NCI-H345 treated with DMSO at 0.1 percent for 48 hours (cell line): Measurements from ENCODE around the gene SORCS2.

Experiments used
- DNase-seq: peaks from one replicate; lab custom pipeline; 2025; ENCODE audit not compliant: unreplicated experiment; lab: John Stamatoyannopoulos, UW

The SORCS2 gene

DNA sequence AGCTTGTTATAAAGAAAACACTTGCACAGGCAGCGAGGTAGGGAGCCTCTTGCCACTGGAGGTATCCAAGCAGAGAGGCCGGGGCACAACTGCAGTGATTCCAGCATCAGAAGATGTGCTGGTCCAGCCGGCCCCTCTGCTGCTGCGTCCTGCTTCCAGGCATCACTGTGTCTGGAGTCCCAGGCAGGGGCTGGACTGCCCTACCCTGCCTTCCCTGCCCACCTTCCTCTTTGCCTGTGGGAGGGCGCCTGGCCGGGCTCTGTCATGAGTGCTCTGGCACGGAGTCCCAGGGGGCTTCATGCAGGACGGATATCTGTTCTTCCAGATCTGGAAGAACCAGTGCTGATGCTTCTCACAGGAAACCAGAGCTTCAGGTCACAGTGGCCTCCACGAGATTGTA, 430.0 kb downstream of the SORCS2 start:
- DNase-seq = no peak

DNA sequence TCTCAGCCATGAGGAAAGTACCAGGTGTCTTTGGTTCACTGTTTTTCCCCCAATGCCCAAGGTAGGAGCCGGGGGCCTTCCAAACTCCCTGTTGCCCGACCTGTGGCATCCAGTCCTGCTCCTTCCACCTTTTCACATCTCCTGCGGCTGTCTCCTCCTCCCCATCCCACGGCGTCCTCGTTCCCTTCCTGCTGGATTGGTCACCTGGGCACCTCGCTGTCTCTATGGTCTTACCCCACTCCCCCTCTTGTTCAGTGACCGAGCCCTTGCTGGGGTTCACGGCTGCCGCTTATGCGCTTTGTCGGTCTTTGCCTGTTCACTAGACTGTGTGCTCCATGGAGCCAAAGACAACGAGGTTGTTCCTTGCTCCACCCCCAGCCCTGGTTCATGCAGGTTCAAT, 431.1 kb downstream of the SORCS2 start:
- DNase-seq = no peak

DNA sequence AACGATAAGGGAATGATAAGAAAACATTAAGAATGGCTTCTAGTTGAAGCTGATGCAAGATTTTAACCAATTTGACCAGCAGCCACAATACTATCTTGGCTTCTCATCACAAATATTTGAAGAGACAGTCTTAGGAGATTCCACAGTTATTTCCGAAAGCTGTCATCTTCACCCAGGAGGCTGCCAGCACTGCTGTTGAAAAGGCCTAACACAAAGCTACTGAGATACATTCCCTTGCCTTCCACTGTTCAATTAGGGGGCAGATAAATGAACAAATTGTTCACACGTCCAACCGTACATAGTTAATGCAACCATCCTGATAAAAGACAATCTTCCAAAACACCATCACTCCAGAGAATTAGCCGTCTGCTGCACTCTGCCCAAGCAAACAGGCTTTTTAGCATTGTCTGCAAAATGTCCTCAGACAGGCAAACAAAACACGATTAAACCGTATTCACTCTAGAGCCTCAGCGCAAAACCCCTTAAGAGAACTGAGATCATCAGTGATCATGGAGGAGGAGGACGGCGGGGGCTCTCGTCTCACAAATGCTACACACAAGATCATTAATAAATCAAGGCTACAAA, 432.1 kb downstream of the SORCS2 start:
- DNase-seq = no peak

DNA sequence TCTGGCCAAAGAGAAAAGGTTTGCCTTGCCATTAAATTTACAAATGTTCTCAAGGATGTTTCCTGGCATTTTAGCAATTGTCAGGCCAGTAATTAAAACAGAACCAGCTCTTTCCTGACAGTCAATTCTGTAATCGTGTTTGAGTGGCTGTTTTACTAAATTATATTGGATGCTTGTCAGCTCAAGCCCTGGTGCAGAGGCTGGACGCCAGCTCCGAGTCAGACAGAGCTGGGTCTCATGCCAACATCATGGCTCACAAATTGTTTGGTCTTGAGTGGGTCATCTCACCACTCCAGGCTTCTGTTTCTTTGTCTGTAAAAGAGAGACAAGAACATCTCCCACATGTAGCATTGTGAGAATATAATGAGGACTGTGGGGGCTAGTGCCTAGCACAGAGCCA, 432.7 kb downstream of the SORCS2 start:
- DNase-seq = no peak

DNA sequence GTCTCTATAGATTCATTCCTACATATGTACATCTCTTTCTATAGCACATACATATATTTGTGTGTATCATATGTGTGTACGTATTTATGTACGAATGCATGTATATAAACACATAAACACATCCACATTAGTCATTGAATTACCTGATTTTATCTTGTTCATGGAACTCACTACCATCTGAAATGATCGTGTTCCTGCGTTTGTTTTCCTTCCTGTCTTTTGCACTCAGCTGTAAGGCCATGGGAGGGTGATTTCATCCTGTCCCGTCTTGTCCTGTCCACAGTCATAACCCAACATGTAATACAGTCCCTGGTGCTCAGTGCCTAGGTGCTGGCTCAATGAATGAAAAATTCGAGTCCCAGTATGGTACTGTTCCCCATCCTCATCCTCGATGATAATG, 434.2 kb downstream of the SORCS2 start:
- no peak for DNase-seq

DNA sequence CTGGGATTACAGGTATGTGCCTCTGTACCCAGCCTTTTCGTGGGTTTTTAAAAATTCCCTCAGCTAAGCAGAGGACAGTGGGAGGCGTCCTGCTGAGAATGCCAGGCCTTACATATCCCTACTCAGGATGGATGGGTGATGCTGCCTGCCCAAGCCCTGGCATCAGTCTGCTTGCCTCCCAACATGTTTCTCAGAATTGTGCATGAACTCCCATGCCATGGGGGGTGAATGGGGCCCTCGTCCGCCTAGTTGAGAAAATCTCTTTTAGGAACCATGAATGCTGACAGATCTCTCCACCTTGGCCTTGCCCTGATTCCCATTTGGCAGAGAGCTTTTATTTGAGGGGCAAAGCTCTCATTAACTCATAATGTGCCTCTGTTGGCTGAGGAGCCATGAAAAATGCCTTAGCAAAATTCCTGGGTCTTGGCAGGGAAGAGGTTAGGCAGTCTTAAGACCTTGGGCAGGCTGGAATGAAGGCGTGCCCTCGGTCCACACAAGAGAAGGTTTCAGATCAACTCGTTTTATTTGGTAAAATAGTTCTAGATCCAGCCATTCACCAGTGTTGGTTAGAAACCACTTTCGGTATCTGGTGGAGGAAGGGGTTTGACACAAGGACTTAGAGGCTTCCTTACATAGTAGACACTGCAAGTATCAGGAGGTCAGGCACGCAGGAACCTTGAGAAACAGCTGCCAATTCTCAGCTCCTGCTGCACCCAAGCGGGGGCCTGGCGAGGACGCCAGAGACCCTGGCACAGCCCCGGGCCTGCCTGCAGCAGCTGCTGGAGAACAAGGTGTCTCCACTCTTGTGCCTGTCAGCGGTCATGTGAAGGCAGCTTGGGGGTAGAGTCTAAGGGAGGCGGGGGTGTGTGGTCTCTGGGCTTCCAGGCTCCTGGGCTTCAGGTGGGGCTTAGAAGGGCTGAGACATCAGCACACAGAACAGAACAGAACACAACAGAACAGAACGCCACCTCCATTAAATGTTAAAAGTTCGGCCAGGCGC, 435.2 kb downstream of the SORCS2 start:
- no peak for DNase-seq

DNA sequence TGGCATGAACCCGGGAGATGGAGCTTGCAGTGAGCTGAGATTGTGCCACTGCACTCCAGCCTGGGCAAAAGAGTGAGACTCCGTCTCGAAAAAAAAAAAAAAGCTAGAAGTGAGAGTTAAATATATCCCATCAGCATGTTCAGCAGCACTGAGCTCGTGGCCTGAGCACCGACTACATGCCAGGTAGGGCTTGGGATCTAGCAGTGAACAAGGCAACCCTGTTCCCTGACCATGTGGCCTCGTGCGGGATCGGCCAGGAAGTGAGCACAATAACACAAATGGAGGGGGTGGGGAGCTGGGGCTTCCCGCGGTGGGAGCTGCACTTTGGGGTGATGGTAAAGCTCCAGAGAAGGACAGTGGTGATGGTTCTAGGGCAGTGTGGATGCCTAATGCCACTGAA, 436.1 kb downstream of the SORCS2 start:
- DNase-seq = no peak

DNA sequence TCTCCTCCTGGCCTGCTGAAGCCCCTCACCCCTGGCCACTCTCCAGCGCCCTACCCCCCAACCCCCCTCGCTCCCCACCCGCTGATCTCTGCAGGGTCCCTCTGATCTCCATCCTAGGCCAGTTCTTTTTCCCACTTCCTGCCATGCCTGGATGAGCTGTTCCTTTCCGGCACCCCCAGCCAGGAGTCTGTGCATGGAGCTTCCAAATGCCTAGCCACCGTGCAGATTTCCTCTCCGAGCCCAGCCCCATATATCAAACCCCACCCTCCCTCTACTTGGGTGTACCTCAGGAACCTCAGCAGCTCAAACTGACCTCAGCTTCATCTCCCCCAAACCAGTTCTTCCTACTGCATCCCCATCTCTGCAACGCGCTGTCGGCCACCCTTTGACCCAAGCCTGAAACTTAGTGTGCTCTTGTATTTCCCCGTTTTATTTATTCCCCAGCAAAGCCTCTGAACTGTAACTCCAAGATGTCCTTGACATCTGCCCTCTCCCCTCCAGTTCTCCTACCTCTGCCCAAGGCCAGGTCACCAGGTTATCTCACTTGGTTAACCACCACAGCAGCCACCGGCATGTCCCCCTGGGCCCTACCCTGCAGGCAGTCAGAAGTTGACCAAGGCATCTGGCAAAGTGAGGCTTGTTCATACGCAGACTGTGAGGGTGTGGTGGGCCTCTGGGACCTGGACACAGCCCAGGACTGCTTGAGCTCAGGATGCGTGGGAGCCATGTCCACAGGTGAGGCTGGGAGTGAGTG, 437.3 kb downstream of the SORCS2 start:
- DNase-seq = no peak

DNA sequence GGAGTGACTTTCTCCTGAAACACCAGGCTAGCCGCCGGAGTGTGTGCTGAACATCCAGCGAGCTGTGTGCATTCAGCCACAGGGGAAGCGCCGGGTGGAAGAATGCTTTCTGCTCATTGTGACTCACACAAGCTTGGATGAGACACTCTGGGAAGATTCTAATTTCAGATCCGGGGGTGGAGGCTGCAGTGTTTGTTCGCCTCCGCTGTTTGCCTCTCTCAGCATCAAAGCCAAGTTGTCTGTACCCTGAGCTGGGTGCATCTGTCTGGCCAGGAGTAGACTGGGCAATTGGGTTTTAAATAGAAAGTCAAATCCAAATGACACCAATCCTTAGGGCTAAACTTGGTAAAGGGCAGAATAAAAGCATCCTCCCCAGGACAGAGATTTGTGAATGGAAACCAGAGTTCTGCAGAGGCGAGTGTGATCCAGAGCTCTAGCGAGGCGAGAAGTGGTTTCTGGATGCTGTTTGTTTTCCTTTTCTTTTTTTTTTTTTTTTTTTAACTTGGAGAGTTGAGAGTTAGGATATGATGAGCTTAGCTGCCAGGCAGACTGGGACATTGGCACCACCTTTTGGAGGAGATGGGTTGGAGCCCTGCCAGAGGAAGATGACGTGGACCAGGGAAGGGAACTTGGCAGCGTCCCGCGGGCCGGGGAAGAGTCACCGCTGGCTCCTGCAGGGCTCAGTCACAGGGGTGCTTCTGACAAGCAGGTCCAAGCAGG, 438.4 kb downstream of the SORCS2 start:
- peak; percentile 38 for DNase-seq

DNA sequence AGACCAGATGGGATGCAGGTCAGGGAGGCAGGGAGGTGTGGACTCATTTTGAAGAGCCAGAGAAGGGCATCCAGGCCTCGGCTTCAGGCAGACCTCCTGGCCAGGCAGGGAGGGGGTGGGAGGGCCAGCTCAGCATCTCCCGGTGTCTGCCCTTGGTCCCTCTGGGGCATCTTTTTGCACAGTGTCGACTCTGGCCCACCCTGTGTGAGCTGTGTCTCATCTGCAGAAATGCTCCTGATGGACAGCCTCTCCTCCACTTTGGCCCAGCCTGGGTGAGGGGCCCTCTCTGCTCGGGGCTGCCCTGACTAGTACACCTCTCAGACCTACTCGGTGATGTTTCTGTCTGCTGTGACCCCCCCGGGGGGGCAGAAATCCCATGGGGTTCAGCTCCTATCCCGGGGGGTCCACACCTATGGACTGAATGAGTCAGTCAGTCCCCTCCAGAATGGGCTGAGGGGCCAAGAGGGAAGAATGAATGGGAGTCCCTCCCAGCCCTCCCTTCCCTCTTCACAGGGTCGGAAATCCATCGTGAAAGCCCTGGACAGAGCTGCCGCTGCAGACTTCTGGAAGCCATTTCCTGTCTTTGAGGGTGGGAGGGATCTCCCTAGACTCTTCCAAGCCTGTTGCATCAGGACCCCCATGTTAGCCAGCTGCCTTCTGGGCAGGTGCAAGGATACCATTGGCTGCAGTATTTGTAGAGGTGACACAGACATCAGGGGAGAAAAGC, 439.1 kb downstream of the SORCS2 start:
- DNase-seq = no peak

DNA sequence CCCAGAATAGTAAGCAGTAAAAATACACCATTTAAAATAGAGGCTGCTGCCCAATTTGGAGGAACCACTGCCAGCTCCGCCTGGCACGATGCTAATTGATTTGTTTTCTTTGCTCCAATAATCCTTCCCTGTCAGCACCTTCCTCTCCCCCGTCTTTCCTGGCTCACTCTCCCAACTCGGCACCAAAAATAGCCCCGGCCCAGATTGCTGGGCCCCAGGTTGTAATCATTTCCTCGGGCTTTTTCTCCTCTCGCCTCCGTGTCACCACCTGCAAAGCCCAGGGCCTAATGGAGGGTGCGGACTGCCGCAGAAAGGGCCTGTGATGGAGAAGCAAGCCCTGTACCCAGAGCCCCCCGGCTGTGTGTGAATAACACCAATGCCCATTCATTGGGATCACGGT, 440.0 kb downstream of the SORCS2 start:
- DNase-seq = no peak

DNA sequence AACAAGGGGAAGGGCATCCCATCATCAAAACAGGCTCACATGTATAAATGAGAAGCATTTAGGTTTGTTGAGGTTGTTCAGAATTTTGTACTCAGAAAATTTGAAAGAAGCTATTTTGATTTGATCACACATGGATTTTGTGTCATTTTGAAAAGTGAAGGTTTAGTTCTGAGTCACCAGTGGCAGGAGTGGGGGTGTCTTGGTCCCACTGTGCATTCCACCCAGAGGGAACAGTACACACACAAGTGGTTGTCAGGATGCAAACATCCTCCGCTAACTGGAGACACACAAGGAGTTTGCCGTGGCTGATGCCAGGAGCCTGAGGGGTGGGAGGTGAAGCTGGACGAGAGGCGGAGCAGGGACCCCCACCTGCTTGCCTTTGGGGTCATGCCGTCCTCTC, 440.6 kb downstream of the SORCS2 start:
- no peak for DNase-seq

DNA sequence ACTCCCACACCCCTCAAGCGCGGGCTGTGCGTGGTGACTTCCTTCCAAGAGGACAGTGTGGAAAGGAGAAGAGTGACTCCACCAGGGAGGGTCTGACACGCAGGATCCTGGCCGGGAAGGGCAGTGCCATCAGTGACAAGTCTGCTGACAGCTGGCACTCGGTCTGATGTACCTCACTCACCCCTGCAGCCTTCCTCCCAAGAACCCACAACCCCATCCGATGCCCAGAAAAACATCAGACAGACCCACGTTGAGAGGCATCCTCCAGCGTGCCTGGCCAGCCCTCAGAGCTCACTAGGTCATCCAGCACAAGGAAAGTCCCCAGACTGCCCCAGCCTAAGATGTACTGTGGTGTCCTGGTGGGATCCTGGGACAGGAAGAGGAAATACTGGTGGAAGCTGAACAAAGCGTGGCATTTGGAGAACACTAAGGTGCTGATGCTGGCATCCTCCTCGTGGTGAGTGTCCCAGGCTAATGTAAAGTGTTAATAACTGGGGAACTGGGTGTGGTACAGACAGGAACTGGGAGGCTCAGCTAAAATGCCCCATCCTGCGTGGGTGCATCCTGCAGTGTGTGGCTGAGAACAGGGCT, 442.4 kb downstream of the SORCS2 start:
- no peak for DNase-seq

DNA sequence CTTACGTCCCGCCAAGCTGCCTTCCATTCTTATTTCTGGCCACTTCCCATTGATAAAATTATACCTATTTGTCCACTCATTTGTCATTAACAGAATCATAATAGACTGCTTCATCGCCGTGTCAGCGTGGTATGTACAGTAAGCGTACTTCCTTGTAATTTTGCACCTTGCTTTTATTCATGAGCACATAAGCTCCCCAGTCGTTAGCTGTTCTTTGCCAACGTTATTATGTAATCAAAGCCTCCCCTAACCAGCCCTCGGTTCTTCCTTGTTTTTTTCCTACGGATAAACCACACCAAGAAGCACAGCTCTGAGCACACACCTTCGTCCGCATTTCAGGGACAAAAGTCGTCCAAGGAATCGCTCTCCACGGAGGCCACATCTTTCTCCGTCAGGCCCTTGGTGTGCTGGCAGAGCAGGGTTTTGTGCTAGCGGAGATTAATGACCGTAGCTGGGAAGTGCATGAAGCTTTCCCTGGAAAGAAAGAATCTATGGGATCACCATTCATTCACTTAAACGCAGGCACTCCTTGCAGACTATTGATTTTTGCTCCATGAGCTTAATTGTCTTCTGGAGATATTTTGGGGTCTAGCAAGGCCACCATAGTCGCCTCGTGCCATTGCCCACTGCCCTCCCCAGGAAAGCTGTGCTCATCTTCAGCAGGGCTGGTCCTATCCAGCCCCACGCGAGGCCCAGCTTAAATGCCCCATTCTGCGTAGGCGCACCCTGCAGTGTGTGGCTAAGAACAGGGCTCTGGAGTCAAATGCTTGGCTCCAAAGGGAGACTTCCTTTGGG, 443.3 kb downstream of the SORCS2 start:
- no peak for DNase-seq

DNA sequence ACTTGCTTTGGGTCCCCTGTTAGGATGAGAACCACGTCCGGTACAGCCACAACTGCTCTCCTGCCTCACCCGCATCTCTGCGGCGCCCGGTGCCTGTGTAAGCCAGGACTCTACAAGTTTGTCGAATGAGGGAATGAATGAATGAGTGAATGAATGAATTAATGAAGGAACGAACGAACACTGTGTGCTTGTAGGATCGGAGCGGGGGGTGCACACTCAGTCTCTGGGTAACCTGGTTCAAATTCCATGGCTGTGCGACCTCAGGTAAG, 443.8 kb downstream of the SORCS2 start:
- DNase-seq = no peak

DNA sequence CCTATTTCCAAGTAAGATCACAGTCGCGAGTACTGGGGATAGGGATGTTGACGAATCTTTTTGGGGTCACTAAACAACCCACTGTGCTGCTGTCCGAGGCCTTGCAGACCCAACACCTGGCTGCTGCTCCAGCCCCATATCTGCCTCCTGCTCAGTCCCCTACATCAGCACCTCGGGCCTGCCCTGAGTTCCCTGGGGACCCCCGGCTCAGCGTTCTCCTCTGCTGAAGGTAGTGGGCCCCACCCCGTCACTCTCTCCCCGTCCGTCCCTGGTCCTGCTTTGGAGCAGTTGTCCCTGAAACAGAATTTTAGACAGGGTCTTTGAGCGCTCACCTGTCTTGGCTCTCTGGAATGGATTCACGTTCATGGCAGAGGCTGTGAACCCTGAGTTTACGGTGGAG, 444.8 kb downstream of the SORCS2 start:
- no peak for DNase-seq

DNA sequence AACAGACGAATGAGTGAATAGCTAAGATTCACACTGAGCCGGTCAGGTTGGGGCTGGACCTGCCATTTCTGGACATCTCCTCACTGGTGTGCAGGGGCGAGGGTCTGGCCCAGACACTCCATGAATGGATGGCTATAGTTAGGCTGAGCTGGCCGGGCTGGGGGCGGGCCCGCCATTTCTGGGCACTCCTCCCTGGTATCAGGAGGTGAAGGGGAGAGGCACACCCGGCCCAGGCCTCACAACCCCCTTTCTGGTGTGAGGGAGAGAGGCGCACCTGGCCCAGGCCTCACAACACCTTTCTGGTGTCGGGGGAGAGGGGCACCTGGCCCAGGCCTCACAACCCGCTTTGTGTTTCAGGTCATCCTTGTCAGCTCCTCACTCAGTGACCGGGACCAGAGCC, 445.6 kb downstream of the SORCS2 start:
- DNase-seq = no peak

DNA sequence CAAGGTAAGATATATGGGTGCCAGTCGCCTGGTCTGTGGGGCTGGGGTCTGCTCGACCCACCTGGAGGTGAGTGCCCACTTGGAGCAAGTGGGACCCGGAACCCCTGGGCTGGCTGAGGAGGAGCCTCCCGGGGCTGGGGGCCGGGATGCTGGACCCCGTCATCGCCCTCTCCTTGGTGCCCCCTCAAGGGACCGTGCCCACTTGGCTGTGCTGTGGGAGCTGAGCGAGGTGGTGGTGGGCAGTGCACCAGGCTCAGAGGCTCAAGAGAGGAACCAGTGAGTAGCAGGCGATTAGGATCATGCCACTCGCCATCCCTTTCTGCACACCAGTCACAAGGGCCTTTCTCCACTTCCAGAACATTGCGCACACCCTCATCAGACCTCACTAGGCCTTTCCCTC, 446.2 kb downstream of the SORCS2 start:
- DNase-seq = no peak

DNA sequence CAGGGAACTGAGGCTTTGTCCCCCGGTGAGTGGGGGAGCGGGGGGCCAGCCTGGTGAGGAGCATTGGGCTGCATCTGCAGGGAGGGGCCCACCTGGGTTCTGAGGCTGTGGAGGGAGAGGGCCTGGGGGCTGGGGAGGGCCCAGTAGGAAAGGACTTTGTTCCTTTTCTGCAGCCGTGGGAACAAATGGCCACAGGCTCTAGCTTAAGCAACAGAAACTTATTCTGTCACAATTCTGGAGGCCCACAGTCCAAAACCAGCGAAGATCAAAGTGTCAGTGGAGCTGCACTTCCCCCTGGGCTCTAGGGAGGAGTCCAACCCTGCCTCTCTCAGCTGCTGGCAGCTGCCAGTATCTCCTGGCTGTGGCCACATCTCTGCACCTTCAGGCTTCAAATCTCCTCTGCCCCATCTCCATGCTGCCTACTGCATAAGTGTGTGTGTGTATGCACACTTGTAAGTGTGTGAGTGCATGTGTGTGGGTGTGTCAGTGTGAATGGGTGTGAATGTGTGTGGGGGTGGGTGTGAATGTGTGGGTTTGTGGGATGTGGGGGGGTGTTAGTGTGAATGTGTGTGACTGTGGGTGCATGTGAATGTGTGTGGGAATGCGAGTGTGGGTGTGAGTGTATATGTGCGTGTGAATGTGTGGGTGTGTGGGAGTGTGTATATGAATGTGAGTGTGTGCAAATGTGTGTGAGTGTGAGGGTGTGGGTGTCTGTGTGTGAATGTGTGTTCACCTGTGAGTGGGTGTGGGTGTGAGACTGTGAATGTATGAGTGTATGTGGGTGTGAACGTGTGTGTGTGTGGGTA, 446.8 kb downstream of the SORCS2 start:
- no peak for DNase-seq
